Measurements from ENCODE around the gene ISLR2. TPM values are rescaled to one million over a fixed set of nuclear protein-coding genes. Genes with fewer than 3 reads are reported as not detected.

The ISLR2 gene
- total RNA-seq, 1 donor from 2014 or later = not detected

DNA sequence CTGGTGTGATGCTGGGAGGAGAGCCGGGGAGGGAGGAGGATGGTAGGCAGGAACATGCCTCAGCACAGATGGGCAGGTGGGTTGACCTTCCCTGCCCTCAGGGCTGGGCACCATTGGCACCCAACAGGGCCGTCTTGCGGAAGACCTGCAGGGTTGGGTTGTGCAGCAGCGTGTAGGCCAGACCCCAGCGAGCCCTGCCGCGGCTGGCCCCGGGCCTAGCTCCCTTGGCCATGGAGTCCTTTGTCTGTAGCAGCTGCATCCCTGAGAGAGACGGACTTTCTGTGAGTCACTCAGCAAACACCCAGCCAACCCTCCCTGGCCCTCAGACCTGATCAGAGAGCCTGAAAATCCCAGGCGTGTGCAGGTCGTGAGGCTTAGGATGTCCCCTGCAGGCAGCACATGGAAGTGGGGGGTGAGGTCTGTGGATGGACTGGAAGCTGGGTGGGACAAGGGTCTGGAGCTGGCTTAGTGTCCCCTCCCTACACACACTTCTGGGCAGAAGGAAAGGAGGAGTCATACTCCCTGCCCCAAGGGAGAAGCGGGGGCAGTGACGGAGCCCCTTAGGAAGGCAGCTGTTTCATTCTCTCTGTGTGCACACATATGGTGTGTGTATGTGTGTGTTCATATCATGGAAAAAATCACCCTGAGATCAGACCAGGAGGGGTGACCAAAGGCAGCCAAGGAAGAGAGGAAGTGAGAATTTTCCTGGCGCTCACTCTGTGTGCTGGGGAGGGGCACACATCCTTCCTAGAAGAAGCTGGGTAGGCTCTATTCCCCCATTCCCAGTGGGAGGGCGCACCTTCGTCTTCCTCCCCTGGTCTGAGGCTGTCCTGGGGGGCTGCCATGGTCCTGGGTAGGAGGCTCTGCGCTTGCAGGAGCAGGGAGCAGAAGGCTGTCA lies 49.8 kb downstream of the ISLR2 start:
- no peak overlapping the region for H3K4me3 Mint-ChIP-seq (ENCODE audit: low read depth)
- H3K36me3 Mint-ChIP-seq (ENCODE audit: low read depth) = no peaks in the 10 kb centered on the region
- no peaks in the 10 kb centered on the region for H3K27me3 Mint-ChIP-seq (ENCODE audit: low read depth)
- H3K4me1 Mint-ChIP-seq (ENCODE audit: low read depth) = no peaks in the 10 kb centered on the region
- no peaks in the 10 kb centered on the region for H3K9me3 Mint-ChIP-seq
- no peak overlapping the region for H3K27ac Mint-ChIP-seq
- no peak for DNase-seq (ENCODE audit: low spot score)
- intact Hi-C loops (cut with micrococcal nuclease) = no loop called here

DNA sequence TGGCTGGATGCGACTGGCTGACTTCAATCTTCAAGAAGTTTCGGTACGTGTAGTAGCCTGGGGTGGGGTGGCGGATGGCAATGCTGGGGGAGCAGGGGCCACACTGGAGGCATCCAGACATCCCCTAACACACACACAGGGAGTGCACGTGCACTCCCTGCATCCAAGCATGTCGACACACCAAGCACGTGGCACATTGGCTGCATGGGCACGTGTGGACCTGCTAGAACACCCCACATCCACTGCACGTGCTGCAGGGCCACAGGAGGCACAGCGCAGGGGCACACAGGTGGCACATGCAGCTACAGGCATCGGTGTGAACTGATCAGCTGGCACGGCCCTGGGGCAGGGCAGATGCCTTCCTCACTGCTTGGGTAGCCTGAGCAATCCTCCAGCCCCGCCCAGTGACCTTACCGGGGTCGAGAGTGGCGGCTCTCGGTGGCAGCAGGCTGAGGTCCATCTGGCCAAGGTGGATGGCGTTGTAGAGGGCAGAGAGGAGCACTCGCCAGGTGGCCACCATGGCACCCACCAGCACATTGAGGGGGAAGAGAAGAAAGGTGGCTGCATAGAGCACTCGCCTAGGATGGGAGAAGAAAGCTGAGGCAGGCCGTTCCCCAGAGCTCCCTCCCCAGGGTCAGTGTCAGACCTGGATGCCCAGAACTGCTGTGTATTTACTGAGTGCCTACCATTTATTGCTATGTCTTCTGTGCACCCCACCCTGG lies 50.7 kb downstream of the ISLR2 start:
- Mint-ChIP-seq H3K36me3 (ENCODE audit: low read depth) (no peaks in the 10 kb centered on the region), H3K4me3 (ENCODE audit: low read depth) (no peak overlapping the region), H3K9me3 (no peaks in the 10 kb centered on the region), H3K27ac (no peak overlapping the region), H3K4me1 (ENCODE audit: low read depth) (no peaks in the 10 kb centered on the region), H3K27me3 (ENCODE audit: low read depth) (no peaks in the 10 kb centered on the region)
- intact Hi-C loops (cut with micrococcal nuclease) = no loop called here
- no peak for DNase-seq (ENCODE audit: low spot score)

- Mint-ChIP-seq H3K36me3 (ENCODE audit: low read depth) (no peaks in the 10 kb centered on the region), H3K9me3 (no peaks in the 10 kb centered on the region), H3K4me3 (ENCODE audit: low read depth) (no peak overlapping the region), H3K27me3 (ENCODE audit: low read depth) (no peaks in the 10 kb centered on the region), H3K27ac (no peak overlapping the region), H3K4me1 (ENCODE audit: low read depth) (no peaks in the 10 kb centered on the region)
- intact Hi-C loops (cut with micrococcal nuclease) = no loop called here
- no peak for DNase-seq (ENCODE audit: low spot score)
These were observed 51.7 kb downstream of the ISLR2 start for GRCh38 chr15:74182131-74182530.

- Mint-ChIP-seq H3K4me1 (ENCODE audit: low read depth) (no peaks in the 10 kb centered on the region), H3K9me3 (no peaks in the 10 kb centered on the region), H3K36me3 (ENCODE audit: low read depth) (no peaks in the 10 kb centered on the region), H3K27me3 (ENCODE audit: low read depth) (no peaks in the 10 kb centered on the region), H3K4me3 (ENCODE audit: low read depth) (no peak overlapping the region), H3K27ac (no peak overlapping the region)
- intact Hi-C loops (cut with micrococcal nuclease) = no loop called here
- no peak for DNase-seq (ENCODE audit: low spot score)
These were observed 54.3 kb downstream of the ISLR2 start for GRCh38 chr15:74184582-74185091.

GRCh38 chr15:74185710-74186348 lies 55.4 kb downstream of the ISLR2 start:
- Mint-ChIP-seq H3K27me3 (ENCODE audit: low read depth) (no peaks in the 10 kb centered on the region), H3K36me3 (ENCODE audit: low read depth) (no peaks in the 10 kb centered on the region), H3K27ac (no peak overlapping the region), H3K4me1 (ENCODE audit: low read depth) (no peaks in the 10 kb centered on the region), H3K4me3 (ENCODE audit: low read depth) (no peak overlapping the region), H3K9me3 (no peaks in the 10 kb centered on the region)
- intact Hi-C loops (cut with micrococcal nuclease) = no loop called here
- no peak for DNase-seq (ENCODE audit: low spot score)

Other genes with a start within 250 kb of the ISLR2 start
- gene LOXL1, start 204.1 kb upstream of the ISLR2 start, total RNA-seq = 0.84 and 0.99 TPM in 2 replicates
- gene STOML1, start 138.3 kb upstream of the ISLR2 start, total RNA-seq = 8.6 and 9.2 TPM in 2 replicates
- 64.5 and 70.2 TPM in 2 replicates for gene PML, start 135.9 kb upstream of the ISLR2 start, total RNA-seq
- gene GOLGA6A, start 48.0 kb upstream of the ISLR2 start, total RNA-seq = not detected in 2 replicates
- not detected in 2 replicates for gene ISLR, start 43.1 kb downstream of the ISLR2 start, total RNA-seq
- gene STRA6, start 72.2 kb downstream of the ISLR2 start, total RNA-seq = not detected in 2 replicates
- not detected in 2 replicates for gene CCDC33, start 105.7 kb downstream of the ISLR2 start, total RNA-seq
- gene CYP11A1, start 237.1 kb downstream of the ISLR2 start, total RNA-seq = not detected in 2 replicates